Heart right ventricle (tissue), 16 donors: ENCODE measurements around the gene ABHD10. TPM values are rescaled to one million over a fixed set of nuclear protein-coding genes. Genes with fewer than 3 reads are reported as not detected.

Source experiments
- ATAC-seq, 8 donors: fragments of 200-7000 bp; cut with Tn5 transposase; one replicate each; pipeline ENCODE4 v1.9.1; 2020; ENCODE audit warnings: mild to moderate bottlenecking in 8 of 8, moderate library complexity in 8 of 8, moderate number of reproducible peaks in 1 of 8
- DNase-seq, 2 donors: peaks; one replicate each; pipeline ENCODE4 v3.0.0-alpha.2; 2020
- H3K27ac ChIP-seq, 10 donors: fragments of 200-600 bp; sonication (generic) in 2 of 10; one replicate each; pipeline versions ENCODE4 v1.5.0 to v1.8.0; 2020 to 2022; ENCODE audit warnings: mild to moderate bottlenecking in 3 of 10
- H3K27me3 ChIP-seq, 7 donors: fragments of 200-600 bp; one replicate each; pipeline ENCODE4 v1.8.0; 2021 to 2022; ENCODE audit warnings: mild to moderate bottlenecking in 2 of 7
- H3K36me3 ChIP-seq, 9 donors: fragments of 200-600 bp; sonication (generic) in 1 of 9; one replicate each; pipeline versions ENCODE4 v1.5.0 to v1.8.0; 2020 to 2022; ENCODE audit warnings: mild to moderate bottlenecking in 2 of 9
- H3K4me1 ChIP-seq, 9 donors: fragments of 200-600 bp; sonication (generic) in 1 of 9; one replicate each; pipeline versions ENCODE4 v1.5.0 to v1.8.0; 2020 to 2022; ENCODE audit warnings: mild to moderate bottlenecking in 4 of 9
- H3K4me3 ChIP-seq, 10 donors: fragments of 200-600 bp; sonication (generic) in 2 of 10; one replicate each; pipeline versions ENCODE4 v1.5.0 to v1.8.0; 2020 to 2022; ENCODE audit warnings: mild to moderate bottlenecking in 7 of 10, moderate library complexity in 2 of 10
- H3K9me3 ChIP-seq, 11 donors: fragments of 200-600 bp in 10 of 11; sonication (generic) in 2 of 11; one replicate each; pipeline versions ENCODE4 v1.5.0 to v1.8.0; 2013 to 2022; ENCODE audit warnings: mild to moderate bottlenecking in 2 of 11, control low read depth in 1 of 11, moderate library complexity in 1 of 11
- CTCF ChIP-seq, 9 donors: fragments of 200-600 bp; sonication (generic) in 2 of 9; IDR thresholded peaks; one replicate each; pipeline versions ENCODE4 v1.5.0 to v1.8.0; 2021 to 2022; ENCODE audit warnings: antibody characterized with exemption in 9 of 9, mild to moderate bottlenecking in 5 of 9, moderate library complexity in 1 of 9
- whole genome bisulfite sequencing, 2 donors: extraction: QIAGEN DNeasy Blood & Tissue Kit; methylation state at CpG; one replicate each; pipeline ENCODE4 v1.1.7; 2013; ENCODE audit warnings: inconsistent platforms in 1 of 2; 5-methylcytosine and 5-hydroxymethylcytosine counted together
- intact Hi-C, 10 donors: fragments of 100-400 bp; cut with DNase I; formaldehyde crosslinking; loops; one replicate each; pipeline versions ENCODE4 v1.11.1 to v1.14.2; 2022
- polyA plus RNA-seq, 2 donors: library from polyadenylated mRNA; stranded (reverse); fragments of 200-250 nt; gene quantifications; one replicate each; pipeline ENCODE4 v1.2.3, GENCODE V29; 2013
- total RNA-seq, 10 donors: library from RNA; stranded (reverse); fragmentation: NEBNext Ultra II Directional in 3 of 10; extraction: Animal tissue kit (Norgen Biotek cat#: 25700) in 3 of 10; gene quantifications; one replicate each; pipeline versions ENCODE4 v1.2.1 to v1.2.4, GENCODE V29; 2021 to 2023
- donor health status: Arrhythmogenic right ventricular cardiomyopathy.
- donor health status: ischemic (EF 13 %, LVEDD 7.1; RV severe dilation, severe dysfunction).
- donor health status: healthy with polysubstance abuse.
- donor health status: DM: no; HTN: yes; CAD: no.
- donor health status: DM: no; HTN: no; CAD: no.
- donor health status: ischemic (EF 25% LVEDD 6.9; RV normal size, moderate dysfunction).
- donor health status: ischemic (EF 25% LVEDD 5.7; RV mildly dilated, moderate dysfunction).
- donor health status: healthy.
- donor health status: DM: yes; HTN: yes; CAD: no.
- donor health status: Ischemic cardiomyopathy.
- donor health status: ischemic (EF 35%, LVEDD 5.7; RV mildly dilated, moderate dysfunction).
- donor health status: nonischemic (EF 11% LVEDD 7.7; RV severe dilation, severe dysfunction).
- donor health status: DM: yes; HTN: yes; CAD: no.
- donor health status: PGD.
- donor health status: ischemic (EF 29% LVEDD 5.4; RV normal size, mild dysfunction).
- donor health status: nonischemic (EF 23%, LVEDD 6.1; RV moderate dilation, normal function).

ABHD10 gene
- total and polyA plus RNA-seq, 12 donors: 10.5 to 57.8 (median 50.1) TPM

GRCh38 chr3:111967651-111968274, 11.1 kb upstream of the ABHD10 start:
- Histone ChIP-seq H3K4me1 (peaks cover 0 to 62% (median 30%) of the 10 kb centered on the region in 9 donors), H3K27ac (peak overlapping the region in 9 of 10 donors; percentile 28 to 81 (median 56)), H3K36me3 (peaks cover 0 to 87% (median 20%) of the 10 kb centered on the region in 9 donors), H3K4me3 (peak overlapping the region in 1 of 10 donors; percentile 10), H3K9me3 (no peaks in the 10 kb centered on the region), H3K27me3 (no peaks in the 10 kb centered on the region)
- DNase-seq: peak; percentile 68 to 85
- peak; percentile 85 to 94 (median 89) for TF ChIP-seq CTCF (IDR thresholded peaks at IDR 0.05)
- peak; percentile 74 to 88 (median 82) for ATAC-seq
- intact Hi-C loops: loop anchor here (1.0 to 10.0 kb wide), 15 partner anchors 35 to 299 kb away; partner anchors contain the start of gene PHLDB2 (in 1 of the 10)
- WGBS, 2 donors: 8 to 11% methylated on average over 8 of the region's 8 CpGs

- Histone ChIP-seq H3K4me1 (peaks cover 0 to 62% (median 30%) of the 10 kb centered on the region in 9 donors), H3K36me3 (peaks cover 0 to 87% (median 18%) of the 10 kb centered on the region in 9 donors)
- intact Hi-C loops: loop anchor here in 9 of 10 donors (1.0 to 10.0 kb wide), 12 partner anchors 36 to 300 kb away; partner anchors contain the start of gene PHLDB2 (in 1 of the 9)
These were observed 10.3 kb upstream of the ABHD10 start for GRCh38 chr3:111968319-111969054.

GRCh38 chr3:111970376-111970775, 8.4 kb upstream of the ABHD10 start:
- no peak for ATAC-seq
- peaks cover 0 to 87% (median 24%) of the 10 kb centered on the region in 9 donors for H3K36me3 ChIP-seq
- H3K4me3 ChIP-seq: no peak overlapping the region
- intact Hi-C loops: no loop called here
- no peak for TF ChIP-seq CTCF (IDR thresholded peaks at IDR 0.05)
- H3K27me3 ChIP-seq: no peaks in the 10 kb centered on the region
- peak overlapping the region; percentile 46 to 75 (median 65) for H3K27ac ChIP-seq
- WGBS, 2 donors: 49 to 62% methylated on average over 3 of the region's 3 CpGs
- no peaks in the 10 kb centered on the region for H3K9me3 ChIP-seq
- peaks cover 0 to 62% (median 30%) of the 10 kb centered on the region in 9 donors for H3K4me1 ChIP-seq
- DNase-seq: no peak

More at GRCh38 chr3:111968319-111969054, 10.3 kb upstream of the ABHD10 start:
- no peak overlapping the region for H3K4me3 ChIP-seq
- no peaks in the 10 kb centered on the region for H3K27me3 ChIP-seq
- TF ChIP-seq CTCF (IDR thresholded peaks at IDR 0.05): no peak
- no peaks in the 10 kb centered on the region for H3K9me3 ChIP-seq
- WGBS, 2 donors: 21 to 32% methylated on average over 5 of the region's 5 CpGs
- DNase-seq (no peak), ATAC-seq (peak in 2 of 8 donors; percentile 20 to 28)
- peak overlapping the region in 7 of 10 donors; percentile 14 to 81 (median 51) for H3K27ac ChIP-seq

- H3K27ac ChIP-seq: peak overlapping the region; percentile 37 to 75 (median 65)
- H3K4me3 ChIP-seq: no peak overlapping the region
- H3K9me3 ChIP-seq: no peaks in the 10 kb centered on the region
- WGBS, 2 donors: 53 to 60% methylated on average over 11 of the region's 11 CpGs
- H3K36me3 ChIP-seq: peaks cover 0 to 83% (median 21%) of the 10 kb centered on the region in 9 donors
- ATAC-seq (peak; percentile 70 to 95 (median 86)), DNase-seq (peak; percentile 24 to 73)
- no peak for TF ChIP-seq CTCF (IDR thresholded peaks at IDR 0.05)
- peaks cover 0 to 53% (median 29%) of the 10 kb centered on the region in 9 donors for H3K4me1 ChIP-seq
- no peaks in the 10 kb centered on the region for H3K27me3 ChIP-seq
- intact Hi-C loops: no loop called here
These were observed 7.2 kb upstream of the ABHD10 start for GRCh38 chr3:111971533-111972130.
